HG03457 (cell line): ENCODE results near the gene OSBPL2.

Source experiments
- ATAC-seq: cut with Tn5 transposase; IDR thresholded peaks from one replicate; pipeline ENCODE4 v1.9.1; 2021; ENCODE audit warnings: moderate number of reproducible peaks; ENCODE audit not compliant: unreplicated experiment

The OSBPL2 gene

GRCh38 chr20:62336329-62336728, 98.0 kb downstream of the OSBPL2 start:
- no peak for ATAC-seq

DNA sequence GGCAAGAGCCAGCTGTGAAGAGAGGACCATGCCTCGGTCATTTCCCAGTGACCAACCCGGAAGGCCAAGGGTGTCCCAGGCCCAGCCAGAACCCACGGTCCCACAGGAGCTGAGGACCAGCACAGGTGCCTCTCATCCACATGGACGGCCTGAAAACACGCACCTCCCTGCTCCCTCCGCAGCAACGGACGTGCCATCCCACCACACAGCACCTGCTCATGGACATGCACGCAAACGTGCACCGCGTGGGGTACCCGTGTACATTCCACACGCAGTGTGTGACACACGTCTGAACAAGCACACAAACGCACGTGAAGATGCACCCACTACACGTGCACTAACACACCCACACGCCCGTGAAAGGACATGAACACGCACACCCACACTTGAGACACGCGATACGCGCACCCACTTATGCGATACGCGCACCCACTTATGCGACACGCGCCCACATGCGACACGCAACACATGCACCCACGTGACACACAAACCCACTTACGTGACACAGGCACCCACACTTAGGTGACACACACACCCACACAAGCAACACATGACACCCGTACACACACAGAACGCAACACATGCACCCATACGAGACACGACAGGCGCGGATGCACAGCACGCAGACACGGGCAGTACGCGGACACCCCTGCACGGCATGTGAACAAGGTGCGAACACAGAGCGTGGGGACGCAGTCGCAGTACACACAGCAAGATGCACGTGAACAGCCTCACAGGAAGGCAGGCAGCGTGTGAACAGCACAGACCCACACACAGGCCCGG, 98.6 kb downstream of the OSBPL2 start:
- no peak for ATAC-seq

GRCh38 chr20:62337558-62338293, 99.4 kb downstream of the OSBPL2 start:
- ATAC-seq, result no peak

GRCh38 chr20:62338294-62338620, 99.9 kb downstream of the OSBPL2 start:
- ATAC-seq, result no peak

DNA sequence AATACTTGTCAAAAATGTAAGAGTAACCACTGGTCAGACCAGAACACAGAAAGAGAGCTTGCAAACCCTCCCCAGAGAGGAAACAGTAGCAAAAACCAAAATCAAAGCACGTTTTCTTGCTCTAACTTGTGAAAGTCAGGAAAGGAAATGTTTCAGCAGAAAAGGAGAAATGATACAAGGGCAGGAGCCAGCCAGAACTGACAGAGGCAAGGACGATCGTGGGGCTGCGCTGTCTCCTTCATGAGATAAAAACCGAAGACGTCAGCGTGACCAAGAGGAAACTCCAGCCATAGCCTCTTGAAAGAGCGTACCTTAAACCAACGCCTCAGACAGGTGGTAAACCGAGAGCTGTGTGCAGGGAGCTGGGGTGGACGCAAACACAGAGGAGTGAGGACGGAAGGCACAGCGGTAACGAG, 101.3 kb downstream of the OSBPL2 start:
- ATAC-seq, result no peak

DNA sequence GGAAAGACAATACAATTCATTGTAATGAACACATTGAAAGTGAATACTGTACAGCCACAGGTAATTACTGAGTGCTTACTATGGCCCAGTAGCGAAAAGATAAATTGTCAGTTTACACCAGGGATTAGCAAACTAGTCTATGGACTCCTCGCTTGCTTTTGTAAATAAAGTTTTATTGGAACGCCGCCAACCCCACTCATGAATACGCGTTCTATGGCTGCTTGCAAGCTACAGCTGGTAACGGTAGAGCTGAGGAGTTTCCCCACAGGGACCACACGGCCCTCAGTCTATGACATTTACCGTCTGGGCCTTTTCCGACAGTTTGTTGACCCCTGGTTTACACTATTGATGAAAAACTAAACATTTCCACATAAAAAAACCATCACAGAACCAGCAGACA, 104.6 kb downstream of the OSBPL2 start:
- no peak for ATAC-seq

- ATAC-seq, result no peak
Measured at GRCh38 chr20:62344092-62344491, 105.8 kb downstream of the OSBPL2 start.

GRCh38 chr20:62344782-62345181, 106.5 kb downstream of the OSBPL2 start:
- ATAC-seq, result no peak
